Measurements from ENCODE around the gene SPTBN1. TPM values are rescaled to one million over a fixed set of nuclear protein-coding genes. Genes with fewer than 3 reads are reported as not detected.

Gene SPTBN1
- total and polyA plus RNA-seq, 5 donors from 2014 or later = 10.0 to 182 (median 19.6) TPM

DNA sequence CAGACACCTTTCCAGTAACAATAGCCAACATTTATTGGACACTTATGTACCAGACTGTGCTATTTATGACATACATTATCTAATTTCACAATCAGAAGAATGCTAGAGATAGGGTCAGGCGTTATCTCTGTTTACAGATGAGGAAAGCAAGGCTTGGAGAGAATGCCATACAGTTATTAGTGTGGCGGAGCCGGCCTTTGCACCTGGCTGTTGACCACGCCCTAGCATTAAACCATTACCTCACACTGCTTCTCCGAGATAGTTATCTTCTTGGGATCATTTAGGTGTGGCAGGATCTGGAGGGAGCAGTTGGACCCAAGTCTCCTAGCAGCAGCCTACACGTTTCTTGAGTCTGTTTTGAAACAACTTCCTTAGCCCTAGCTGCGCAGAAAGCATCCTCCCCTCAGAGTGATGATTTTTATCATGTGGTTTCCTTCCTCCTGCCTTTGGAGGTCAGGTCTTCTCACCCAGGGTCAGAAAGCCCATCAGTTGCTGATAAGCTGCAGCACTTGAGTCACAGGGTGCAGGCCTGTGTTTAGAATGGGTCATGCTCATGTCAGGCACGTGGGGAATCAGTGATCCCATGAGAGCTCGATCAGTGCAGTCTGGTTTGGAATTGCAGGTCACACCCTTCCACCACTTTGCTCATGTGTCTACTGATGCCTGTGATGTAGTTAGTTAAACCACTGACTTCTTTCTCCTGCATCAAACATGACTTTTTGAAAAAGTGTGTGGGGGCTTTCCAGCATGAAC is 118.2 kb downstream of the SPTBN1 start:
- H3K36me3 Mint-ChIP-seq = peaks cover 12% of the 10 kb centered on the region
- peak overlapping the region; percentile 93 for H3K4me3 ChIP-seq (ENCODE audit: low read depth, low read length)
- peak; percentile 70 to 91 (median 82) for DNase-seq

DNA sequence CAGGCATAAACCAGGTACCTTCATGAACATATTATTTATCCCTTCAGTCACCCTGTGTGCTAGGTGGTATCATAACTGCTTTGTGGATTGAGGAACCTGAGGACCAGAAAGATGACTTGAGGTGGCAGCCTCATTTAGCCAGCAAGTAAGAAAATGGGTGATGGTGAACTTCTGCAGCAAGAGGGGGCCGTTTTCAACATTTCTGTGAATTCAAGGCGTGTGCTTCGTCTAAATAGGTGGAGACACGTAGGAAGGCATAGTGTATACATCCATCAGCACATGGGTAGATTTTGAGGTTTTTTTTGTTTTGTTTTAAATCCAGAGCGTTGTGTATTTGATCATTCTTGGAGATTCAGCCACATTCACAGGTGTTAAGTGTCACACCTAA is 118.7 kb downstream of the SPTBN1 start:
- H3K36me3 Mint-ChIP-seq = peaks cover 12% of the 10 kb centered on the region
- Histone ChIP-seq H3K36me3 (ENCODE audit: control insufficient read depth, insufficient read depth, low read length) (no peaks in the 10 kb centered on the region), H3K4me1 (ENCODE audit: control insufficient read depth, insufficient read depth, low read length, poor library complexity, severe bottlenecking) (peaks cover 100% of the 10 kb centered on the region), H3K4me3 (ENCODE audit: low read depth, low read length) (peak overlapping the region; percentile 93), H3K9me3 (ENCODE audit: control insufficient read depth in 2 of 2, low read length in 2 of 2) (no peaks in the 10 kb centered on the region), H3K27ac (ENCODE audit: insufficient read depth, low read length, poor library complexity, severe bottlenecking) (peak overlapping the region; percentile 96), H3K27me3 (ENCODE audit: control insufficient read depth, insufficient read depth, low read length) (no peaks in the 10 kb centered on the region)
- H3K9me3 Mint-ChIP-seq = no peaks in the 10 kb centered on the region
- H3K27ac Mint-ChIP-seq = peak overlapping the region; percentile 94 to 100 (median 97)
- peak overlapping the region; percentile 89 to 92 (median 91) for H3K4me3 Mint-ChIP-seq
- H3K4me1 Mint-ChIP-seq = peaks cover 36 to 100% (median 90%) of the 10 kb centered on the region in 4 donors
- no peaks in the 10 kb centered on the region for H3K27me3 Mint-ChIP-seq
- ATAC-seq (ENCODE audit: low read depth in 2 of 2) (peak; percentile 36 to 41), DNase-seq (peak in 1 of 3 donors; percentile 87)

More for the DNA sequence above, 118.2 kb downstream of the SPTBN1 start:
- Mint-ChIP-seq H3K27me3 (no peaks in the 10 kb centered on the region), H3K9me3 (no peaks in the 10 kb centered on the region), H3K4me1 (peaks cover 39 to 100% (median 90%) of the 10 kb centered on the region in 4 donors), H3K27ac (peak overlapping the region; percentile 94 to 100 (median 97)), H3K4me3 (peak overlapping the region; percentile 89 to 92 (median 91))
- no peaks in the 10 kb centered on the region for H3K36me3 ChIP-seq (ENCODE audit: control insufficient read depth, insufficient read depth, low read length)
- peak overlapping the region; percentile 96 for H3K27ac ChIP-seq (ENCODE audit: insufficient read depth, low read length, poor library complexity, severe bottlenecking)
- peak; percentile 74 to 77 for ATAC-seq (ENCODE audit: low read depth in 2 of 2)
- no peaks in the 10 kb centered on the region for H3K9me3 ChIP-seq (ENCODE audit: control insufficient read depth in 2 of 2, low read length in 2 of 2)
- H3K27me3 ChIP-seq (ENCODE audit: control insufficient read depth, insufficient read depth, low read length) = no peaks in the 10 kb centered on the region
- peaks cover 100% of the 10 kb centered on the region for H3K4me1 ChIP-seq (ENCODE audit: control insufficient read depth, insufficient read depth, low read length, poor library complexity, severe bottlenecking)

DNA sequence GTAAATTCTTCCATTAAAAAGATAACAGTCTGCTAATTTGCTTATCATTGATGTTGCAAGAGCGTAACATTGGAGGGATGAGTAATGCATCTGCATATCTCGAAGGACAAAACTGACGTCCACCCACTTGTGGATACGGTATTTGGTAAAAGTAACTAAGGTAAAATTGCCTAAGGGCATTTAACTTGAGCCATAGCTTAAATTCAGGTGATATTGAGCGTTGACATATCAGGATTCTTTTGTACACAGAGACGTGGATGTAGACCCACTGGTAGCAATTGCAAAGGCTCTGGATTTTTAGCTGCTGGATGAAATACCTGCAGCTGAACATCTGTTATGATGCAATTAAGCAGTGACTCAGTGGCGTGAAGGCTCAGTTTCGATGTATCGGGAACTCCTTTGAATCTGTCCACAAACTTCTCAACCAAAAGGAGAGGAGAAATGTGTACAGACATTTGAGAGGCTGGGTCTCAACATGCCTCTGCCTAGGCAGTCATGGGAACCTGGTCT is 119.3 kb downstream of the SPTBN1 start:
- Histone ChIP-seq H3K9me3 (ENCODE audit: control insufficient read depth in 2 of 2, low read length in 2 of 2) (no peaks in the 10 kb centered on the region), H3K4me3 (ENCODE audit: low read depth, low read length) (peak overlapping the region; percentile 93), H3K27ac (ENCODE audit: insufficient read depth, low read length, poor library complexity, severe bottlenecking) (peak overlapping the region; percentile 96), H3K4me1 (ENCODE audit: control insufficient read depth, insufficient read depth, low read length, poor library complexity, severe bottlenecking) (peaks cover 100% of the 10 kb centered on the region), H3K27me3 (ENCODE audit: control insufficient read depth, insufficient read depth, low read length) (no peaks in the 10 kb centered on the region), H3K36me3 (ENCODE audit: control insufficient read depth, insufficient read depth, low read length) (no peaks in the 10 kb centered on the region)
- Mint-ChIP-seq H3K9me3 (no peaks in the 10 kb centered on the region), H3K4me3 (peak overlapping the region in 3 of 4 donors; percentile 90 to 92 (median 92)), H3K36me3 (peaks cover 12% of the 10 kb centered on the region), H3K27me3 (no peaks in the 10 kb centered on the region), H3K4me1 (peaks cover 35 to 100% (median 89%) of the 10 kb centered on the region in 4 donors), H3K27ac (peak overlapping the region; percentile 94 to 100 (median 97))
- ATAC-seq (ENCODE audit: low read depth in 2 of 2) (no peak), DNase-seq (no peak)

DNA sequence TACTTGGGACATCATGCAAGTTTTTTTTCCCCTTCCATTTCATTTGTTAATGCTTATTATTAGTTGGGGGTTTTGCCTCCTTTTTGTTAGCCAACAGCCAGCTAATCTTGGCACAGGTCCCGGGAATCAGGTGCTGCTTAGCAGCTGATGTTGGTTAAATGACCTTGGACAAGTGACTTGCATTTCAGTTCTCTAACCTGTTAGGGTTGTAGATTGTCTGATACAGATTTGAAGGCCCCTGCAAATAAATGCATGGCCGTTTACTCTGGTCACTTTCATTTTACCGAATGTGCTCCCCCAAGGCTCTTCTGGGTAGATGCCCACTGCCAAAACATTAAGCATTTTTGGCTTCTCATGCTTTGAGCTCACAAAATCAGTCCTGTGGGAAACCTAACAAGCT is 120.9 kb downstream of the SPTBN1 start:
- H3K9me3 ChIP-seq (ENCODE audit: control insufficient read depth in 2 of 2, low read length in 2 of 2) = no peaks in the 10 kb centered on the region
- H3K4me3 Mint-ChIP-seq = peak overlapping the region; percentile 15 to 74 (median 57)
- peak overlapping the region; percentile 9 for H3K4me3 ChIP-seq (ENCODE audit: low read depth, low read length)
- ATAC-seq (ENCODE audit: low read depth in 2 of 2) = no peak
- peaks cover 37 to 99% (median 84%) of the 10 kb centered on the region in 4 donors for H3K4me1 Mint-ChIP-seq
- no peaks in the 10 kb centered on the region for H3K36me3 ChIP-seq (ENCODE audit: control insufficient read depth, insufficient read depth, low read length)
- H3K27ac ChIP-seq (ENCODE audit: insufficient read depth, low read length, poor library complexity, severe bottlenecking) = peak overlapping the region; percentile 96
- peak overlapping the region; percentile 94 to 99 (median 97) for H3K27ac Mint-ChIP-seq
- H3K27me3 ChIP-seq (ENCODE audit: control insufficient read depth, insufficient read depth, low read length) = no peaks in the 10 kb centered on the region
- no peaks in the 10 kb centered on the region for H3K9me3 Mint-ChIP-seq
- H3K27me3 Mint-ChIP-seq = no peaks in the 10 kb centered on the region
- no peak for DNase-seq
- peaks cover 12% of the 10 kb centered on the region for H3K36me3 Mint-ChIP-seq
- H3K4me1 ChIP-seq (ENCODE audit: control insufficient read depth, insufficient read depth, low read length, poor library complexity, severe bottlenecking) = peaks cover 100% of the 10 kb centered on the region

DNA sequence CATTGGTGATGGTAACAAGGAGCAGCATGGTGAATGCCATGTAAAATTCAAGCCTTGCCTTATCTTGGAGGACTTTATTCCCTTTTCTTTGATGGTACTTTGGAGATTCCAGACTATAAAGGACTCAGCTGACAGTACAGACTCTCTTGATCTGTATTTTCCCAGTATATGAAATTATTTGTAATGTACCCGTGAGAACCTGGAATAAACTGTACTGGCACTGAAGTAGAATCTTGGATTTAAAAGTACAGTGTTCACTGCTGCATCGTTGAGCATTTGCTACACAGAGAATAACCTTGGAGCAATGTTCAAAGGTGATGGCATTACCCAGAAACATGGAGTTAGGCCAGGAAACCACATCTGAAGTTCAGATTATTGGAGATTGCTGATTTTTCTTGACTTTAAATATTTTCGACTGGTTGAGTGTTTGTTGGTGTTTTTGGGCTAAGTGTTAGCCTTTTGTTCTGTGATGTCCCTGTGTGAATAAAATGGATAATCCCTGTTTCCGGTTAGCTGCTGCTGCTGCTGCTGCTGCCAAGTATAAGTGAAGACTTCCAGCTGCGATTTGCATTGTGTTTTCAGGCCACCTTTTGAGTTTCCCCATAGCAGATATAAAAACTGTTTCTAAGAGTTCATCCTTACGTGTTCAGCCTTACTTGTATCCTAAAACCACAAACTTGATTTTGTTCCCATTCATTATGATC is 122.0 kb downstream of the SPTBN1 start:
- DNase-seq = no peak
- H3K4me3 Mint-ChIP-seq = peak overlapping the region; percentile 43 to 63 (median 59)
- peaks cover 12% of the 10 kb centered on the region for H3K36me3 Mint-ChIP-seq

DNA sequence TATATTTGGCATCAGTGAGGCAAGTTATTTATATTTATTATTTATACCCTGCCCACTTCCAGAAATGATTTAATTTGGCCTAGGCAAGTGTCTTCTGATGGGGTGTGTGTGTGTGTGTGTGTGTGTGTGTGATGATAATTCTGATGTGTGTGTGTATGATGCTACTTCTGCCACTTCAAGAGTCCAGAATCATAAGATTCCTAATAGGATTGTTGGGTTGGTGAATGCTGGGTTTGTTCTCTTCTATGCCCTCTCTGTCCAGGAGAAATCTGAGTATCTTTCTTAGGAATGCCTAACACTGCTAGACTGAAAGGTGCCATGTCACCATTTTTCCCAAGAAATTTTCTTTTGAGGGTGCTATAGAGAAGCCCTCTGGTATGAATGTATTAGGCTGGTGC is 122.5 kb downstream of the SPTBN1 start:
- Mint-ChIP-seq H3K4me3 (peak overlapping the region in 2 of 4 donors; percentile 59 to 63), H3K27ac (peak overlapping the region; percentile 74 to 97 (median 94)), H3K4me1 (peaks cover 35 to 99% (median 79%) of the 10 kb centered on the region in 4 donors), H3K9me3 (no peaks in the 10 kb centered on the region), H3K27me3 (no peaks in the 10 kb centered on the region), H3K36me3 (peaks cover 12% of the 10 kb centered on the region)
- Histone ChIP-seq H3K27me3 (ENCODE audit: control insufficient read depth, insufficient read depth, low read length) (no peaks in the 10 kb centered on the region), H3K36me3 (ENCODE audit: control insufficient read depth, insufficient read depth, low read length) (no peaks in the 10 kb centered on the region), H3K4me1 (ENCODE audit: control insufficient read depth, insufficient read depth, low read length, poor library complexity, severe bottlenecking) (peaks cover 100% of the 10 kb centered on the region), H3K4me3 (ENCODE audit: low read depth, low read length) (peak overlapping the region; percentile 75), H3K9me3 (ENCODE audit: control insufficient read depth in 2 of 2, low read length in 2 of 2) (no peaks in the 10 kb centered on the region), H3K27ac (ENCODE audit: insufficient read depth, low read length, poor library complexity, severe bottlenecking) (peak overlapping the region; percentile 87)
- ATAC-seq (ENCODE audit: low read depth in 2 of 2) (no peak), DNase-seq (no peak)

More for the DNA sequence above, 122.0 kb downstream of the SPTBN1 start:
- Mint-ChIP-seq H3K4me1 (peaks cover 29 to 99% (median 78%) of the 10 kb centered on the region in 4 donors), H3K27ac (peak overlapping the region; percentile 74 to 97 (median 94)), H3K9me3 (no peaks in the 10 kb centered on the region), H3K27me3 (no peaks in the 10 kb centered on the region)
- Histone ChIP-seq H3K27ac (ENCODE audit: insufficient read depth, low read length, poor library complexity, severe bottlenecking) (peak overlapping the region; percentile 87), H3K9me3 (ENCODE audit: control insufficient read depth in 2 of 2, low read length in 2 of 2) (no peaks in the 10 kb centered on the region), H3K4me1 (ENCODE audit: control insufficient read depth, insufficient read depth, low read length, poor library complexity, severe bottlenecking) (peaks cover 100% of the 10 kb centered on the region), H3K27me3 (ENCODE audit: control insufficient read depth, insufficient read depth, low read length) (no peaks in the 10 kb centered on the region), H3K4me3 (ENCODE audit: low read depth, low read length) (peak overlapping the region; percentile 9), H3K36me3 (ENCODE audit: control insufficient read depth, insufficient read depth, low read length) (no peaks in the 10 kb centered on the region)
- ATAC-seq (ENCODE audit: low read depth in 2 of 2) = no peak

DNA sequence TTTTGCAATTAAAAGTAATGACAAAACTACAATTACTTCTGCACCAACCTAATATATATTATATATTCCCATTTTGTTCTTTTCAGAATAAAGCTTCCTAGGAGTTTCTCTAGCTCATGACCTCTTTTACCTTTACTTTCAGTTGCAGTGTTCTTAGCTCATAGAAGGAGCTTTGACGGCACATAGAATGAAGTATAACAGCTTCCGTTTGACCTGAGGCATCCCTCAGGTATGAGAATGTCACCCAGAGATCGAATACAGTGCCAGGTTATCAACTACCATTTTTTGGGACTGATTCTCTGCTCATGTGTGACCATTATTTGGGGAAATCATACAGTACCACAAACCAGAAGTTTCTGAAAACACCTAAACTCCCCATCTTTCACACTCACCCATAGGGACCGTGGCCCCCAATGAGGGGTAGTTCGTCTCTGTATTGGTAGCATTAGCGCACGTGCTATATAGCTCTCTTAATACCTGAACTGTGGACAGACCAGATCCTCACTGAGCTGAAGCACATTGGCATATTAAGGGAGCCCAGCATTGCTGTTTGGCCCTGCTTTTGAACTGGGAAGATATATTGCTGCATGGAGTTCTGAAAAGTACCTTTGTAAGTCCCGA is 123.0 kb downstream of the SPTBN1 start:
- DNase-seq (no peak), ATAC-seq (ENCODE audit: low read depth in 2 of 2) (no peak)
- Histone ChIP-seq H3K36me3 (ENCODE audit: control insufficient read depth, insufficient read depth, low read length) (no peaks in the 10 kb centered on the region), H3K4me3 (ENCODE audit: low read depth, low read length) (peak overlapping the region; percentile 75), H3K4me1 (ENCODE audit: control insufficient read depth, insufficient read depth, low read length, poor library complexity, severe bottlenecking) (peaks cover 96% of the 10 kb centered on the region), H3K27me3 (ENCODE audit: control insufficient read depth, insufficient read depth, low read length) (no peaks in the 10 kb centered on the region), H3K9me3 (ENCODE audit: control insufficient read depth in 2 of 2, low read length in 2 of 2) (no peaks in the 10 kb centered on the region), H3K27ac (ENCODE audit: insufficient read depth, low read length, poor library complexity, severe bottlenecking) (peak overlapping the region; percentile 87)
- peak overlapping the region; percentile 74 to 94 (median 94) for H3K27ac Mint-ChIP-seq
- peak overlapping the region; percentile 59 to 89 (median 78) for H3K4me3 Mint-ChIP-seq
- no peaks in the 10 kb centered on the region for H3K27me3 Mint-ChIP-seq
- H3K36me3 Mint-ChIP-seq = peaks cover 12% of the 10 kb centered on the region
- no peaks in the 10 kb centered on the region for H3K9me3 Mint-ChIP-seq
- peaks cover 39 to 99% (median 78%) of the 10 kb centered on the region in 4 donors for H3K4me1 Mint-ChIP-seq

Measured in CD4-positive, CD25-positive, alpha-beta regulatory T cell (primary cell).